GM12878 (cell line): ENCODE measurements around the gene RAD51B. TPM values are rescaled to one million over a fixed set of nuclear protein-coding genes. Genes with fewer than 3 reads are reported as not detected.
A peak's percentile ranks its signal among the peaks of the same experiment; 100 is the strongest.

Experiments used
- ATAC-seq: fragments of 200-7000 bp; cut with Tn5 transposase; 3 replicates; pipeline ENCODE4 v1.9.1; 2020; ENCODE audit warnings: mild to moderate bottlenecking, moderate library complexity
- BruUV-seq: library from RNA; stranded (reverse); fragments of 400-500 nt; replicated peaks from 2 replicates; lab custom pipeline; 2021; lab: Mats Ljungman, UMichigan
- CTCF ChIA-PET: fragments of 300-600 bp; sonication (Branson Sonifier 250); formaldehyde crosslinking; extraction: SDS; loops from one replicate; lab custom pipeline; 2021; ENCODE audit warnings: inconsistent platforms; lab: Yijun Ruan, JAX
- POLR2A ChIA-PET: fragments of 350-600 bp; formaldehyde crosslinking; extraction: SDS; loops from one replicate; lab custom pipeline; 2021; ENCODE audit warnings: inconsistent platforms; lab: Charles Lee
- RAD21 ChIA-PET: fragments of 300-600 bp; sonication (Branson Sonifier 250); formaldehyde crosslinking; loops from one replicate; lab custom pipeline; 2023; ENCODE audit warnings: antibody characterized with exemption; ENCODE audit not compliant: unreplicated experiment; lab: Charles Lee
- SMC1A ChIA-PET: fragments of 300-600 bp; sonication (Branson Sonifier 250); formaldehyde crosslinking; loops from one replicate; lab custom pipeline; 2023; ENCODE audit not compliant: unreplicated experiment, uncharacterized antibody; lab: Charles Lee
- DNase-seq: peaks from one replicate; pipeline ENCODE4 v3.0.0-alpha.2; 2011; ENCODE audit warnings: low read depth, low spot score
- FAIRE-seq: peaks from 3 replicates; lab custom pipeline; 2011; peaks lifted over from hg19 to GRCh38; lab: Jason Lieb, UNC
- H2AFZ ChIP-seq: 2 replicates; pipeline ENCODE4 v1.6.0; 2011; ENCODE audit warnings: low read depth, low read length, control low read depth; ENCODE audit not compliant: control insufficient read depth
- H3K27ac ChIP-seq: 2 replicates; pipeline ENCODE4 v1.5.1; 2011; ENCODE audit warnings: control low read depth; ENCODE audit not compliant: control insufficient read depth, insufficient read depth
- H3K27me3 ChIP-seq, 2 experiments: replicated peaks in 1 of 2; 2 replicates each; pipeline versions ENCODE4 v1.6.0 to v1.6.1; 2011; ENCODE audit warnings: low read length in 1 of 2; ENCODE audit not compliant: control insufficient read depth in 2 of 2, insufficient read depth in 2 of 2
- H3K36me3 ChIP-seq, 2 experiments: 2 replicates each; pipeline ENCODE4 v1.5.1; 2011; ENCODE audit warnings: low read length in 1 of 2; ENCODE audit not compliant: control insufficient read depth in 2 of 2, insufficient read depth in 2 of 2
- H3K4me1 ChIP-seq: 2 replicates; pipeline ENCODE4 v1.6.1; 2011; ENCODE audit warnings: mild to moderate bottlenecking, low read length, moderate library complexity, mixed read lengths; ENCODE audit not compliant: control insufficient read depth, insufficient read depth
- H3K4me2 ChIP-seq: 2 replicates; pipeline ENCODE4 v1.6.0; 2011; ENCODE audit warnings: control low read depth; ENCODE audit not compliant: control insufficient read depth, insufficient read depth
- H3K4me3 ChIP-seq: fragments of 200-600 bp; sonication (generic); 2 replicates; pipeline ENCODE4 v1.5.1; 2016
- H3K79me2 ChIP-seq: 2 replicates; pipeline ENCODE4 v1.6.0; 2011; ENCODE audit warnings: low read length; ENCODE audit not compliant: control insufficient read depth, insufficient read depth
- H3K9ac ChIP-seq: 2 replicates; pipeline ENCODE4 v1.8.0; 2011; ENCODE audit warnings: low read length, control low read depth, mixed read lengths; ENCODE audit not compliant: control insufficient read depth, insufficient read depth
- H3K9me3 ChIP-seq: replicated peaks from 3 replicates; pipeline ENCODE4 v1.5.1; 2011; ENCODE audit warnings: mild to moderate bottlenecking, low read length; ENCODE audit not compliant: control insufficient read depth, insufficient read depth
- H4K20me1 ChIP-seq: 2 replicates; pipeline ENCODE4 v1.6.0; 2011; ENCODE audit not compliant: control insufficient read depth, insufficient read depth
- BHLHE40 ChIP-seq, 2 experiments: fragments of 450-650 bp in 1 of 2; IDR thresholded peaks; 2 replicates each; pipeline ENCODE4 v1.6.1; 2011 to 2017; ENCODE audit warnings: low read depth in 2 of 2, borderline replicate concordance in 1 of 2, improper control_type of control experiment in 1 of 2, low read length in 1 of 2, mild to moderate bottlenecking in 1 of 2
- CBX3 ChIP-seq: fragments of 200-600 bp; sonication (generic); IDR thresholded peaks from 2 replicates; pipeline ENCODE4 v1.6.1; 2016; ENCODE audit warnings: low read depth, borderline replicate concordance
- EZH2 ChIP-seq: IDR thresholded peaks from 2 replicates; pipeline ENCODE4 v1.6.1; 2012; ENCODE audit warnings: low read depth, mild to moderate bottlenecking, control low read depth, inconsistent platforms, low read length, borderline replicate concordance; ENCODE audit not compliant: control insufficient read depth
- GABPA ChIP-seq: IDR thresholded peaks from 2 replicates; pipeline ENCODE4 v1.6.1; 2014; ENCODE audit warnings: antibody characterized with exemption, low read depth, mild to moderate bottlenecking, inconsistent platforms
- HDAC2 ChIP-seq: fragments of 200-600 bp; sonication (generic); IDR thresholded peaks from 2 replicates; pipeline ENCODE4 v1.6.1; 2017
- KLF5 ChIP-seq: fragments of 450-650 bp; IDR thresholded peaks from 2 replicates; pipeline ENCODE4 v1.6.1; 2014; ENCODE audit warnings: mild to moderate bottlenecking; ENCODE audit not compliant: partially characterized antibody
- MEF2A ChIP-seq: IDR thresholded peaks from 2 replicates; pipeline ENCODE4 v1.6.1; 2011; ENCODE audit warnings: low read depth, mild to moderate bottlenecking, low read length, moderate library complexity; ENCODE audit not compliant: insufficient read depth
- MYC ChIP-seq: IDR thresholded peaks from 2 replicates; pipeline ENCODE4 v1.6.1; 2011; ENCODE audit warnings: mild to moderate bottlenecking, low read length, moderate library complexity, inconsistent platforms; ENCODE audit not compliant: insufficient read depth, insufficient replicate concordance, insufficient read length, severe bottlenecking
- RFX5 ChIP-seq: IDR thresholded peaks from 2 replicates; pipeline ENCODE4 v1.6.1; 2011; ENCODE audit warnings: low read depth, low read length, improper control_type of control experiment
- SMAD5 ChIP-seq: IDR thresholded peaks from 2 replicates; pipeline ENCODE4 v1.6.1; 2016; ENCODE audit warnings: antibody characterized with exemption, low read depth
- TARDBP ChIP-seq: IDR thresholded peaks from 2 replicates; pipeline ENCODE4 v1.6.1; 2016; ENCODE audit warnings: borderline replicate concordance
- TCF3 ChIP-seq: IDR thresholded peaks from 2 replicates; pipeline ENCODE4 v1.6.1; 2012; ENCODE audit warnings: low read depth, mild to moderate bottlenecking, low read length, borderline replicate concordance; ENCODE audit not compliant: insufficient read depth
- TCF7 ChIP-seq: IDR thresholded peaks from 2 replicates; pipeline ENCODE4 v1.6.1; 2014; ENCODE audit warnings: antibody characterized with exemption, borderline replicate concordance
- USF2 ChIP-seq: IDR thresholded peaks from 2 replicates; pipeline ENCODE4 v1.6.1; 2011; ENCODE audit warnings: low read depth, low read length, improper control_type of control experiment, borderline replicate concordance
- YBX1 ChIP-seq: fragments of 450-650 bp; IDR thresholded peaks from 2 replicates; pipeline ENCODE4 v1.6.1; 2016; ENCODE audit warnings: antibody characterized with exemption
- ZNF217 ChIP-seq: fragments of 450-650 bp; IDR thresholded peaks from 2 replicates; pipeline ENCODE4 v1.6.1; 2017; ENCODE audit warnings: antibody characterized with exemption, mild to moderate bottlenecking
- ZNF274 ChIP-seq: IDR thresholded peaks from one replicate; pipeline ENCODE4 v1.8.0; 2011; ENCODE audit not compliant: insufficient read length, insufficient read depth
- ZZZ3 ChIP-seq: IDR thresholded peaks from 2 replicates; pipeline ENCODE4 v1.6.1; 2011; ENCODE audit warnings: low read depth; ENCODE audit not compliant: control insufficient read depth, insufficient read length
- WGBS: methylation state at CpG from one replicate; pipeline ENCODE4 v1.1.6; 2016; ENCODE audit warnings: low lambda C conversion rate; ENCODE audit not compliant: insufficient replicate concordance, insufficient coverage; ENCODE audit errors: missing lambda C conversion rate; 5-methylcytosine and 5-hydroxymethylcytosine counted together
- in situ Hi-C: fragments of 300-500 bp; cut with MboI; formaldehyde crosslinking; loops from 9 replicates; pipeline ENCODE4 v1.14.3; 2018; ENCODE audit warnings: mixed read lengths
- intact Hi-C: fragments of 100-400 bp; cut with micrococcal nuclease; formaldehyde crosslinking; loops from one replicate; pipeline ENCODE4 v1.14.2; 2022; ENCODE audit not compliant: unreplicated experiment
- polyA plus RNA-seq, 11 experiments: library from polyadenylated mRNA; depleted of rRNA in 4 of 11; unstranded in 6 of 11; stranded (reverse) in 5 of 11; fragments of >200 nt; fragmentation: Nextera tagmentation in 4 of 11; fragmentation: Illumina TruSeq in 1 of 11; extraction: Ambion mirVana in 4 of 11; extraction: Trizol in 1 of 11; gene quantifications; 1 replicate in 1 of 11; 2 replicates in 10 of 11; pipeline versions ENCODE4 v1.2.1 to v1.2.3, GENCODE V29; 2011 to 2016; ENCODE audit warnings: inconsistent platforms in 2 of 11, missing spikeins in 2 of 11, low read depth in 1 of 11
- total RNA-seq, 4 experiments: library from RNA; depleted of rRNA in 3 of 4; stranded (reverse); fragments of >200 nt in 3 of 4; fragmentation: Illumina TruSeq in 1 of 4; extraction: Trizol in 1 of 4; gene quantifications; 2 replicates each; pipeline versions ENCODE4 v1.2.1 to v1.2.3, GENCODE V29; 2013 to 2021
- TF ChIP-seq, protein P1 (sequence below): IDR thresholded peaks from 2 replicates; pipeline ENCODE4 v1.6.1; 2012; ENCODE audit warnings: mild to moderate bottlenecking, low read depth, low read length

Gene RAD51B
- total and polyA plus RNA-seq, 10 of the 15 experiments (the other 5 are each of a cell fraction or from before 2014, with no cell fraction given): 9.8 to 26.8 (median 21.3) TPM

- no peak overlapping the region for H3K4me2 ChIP-seq
- intact Hi-C loops: loop anchor here (1.0 to 2.0 kb wide), 2 partner anchors 21 to 49 kb away; no protein-coding TSS in a partner anchor
- peak overlapping the region; percentile 49; the same call in 1 of the 2 replicates for H3K9ac ChIP-seq
- ChIA-PET SMC1A (interaction anchor here (0.9 to 3.9 kb wide), 16 partner anchors 13 to 296 kb away, joined by 3 to 25 read pairs (median 7); no protein-coding TSS in a partner anchor), CTCF (interaction anchor here (1.2 kb wide), 1 partner anchor 585 kb away, joined by 3 read pairs; no protein-coding TSS in a partner anchor), RAD21 (interaction anchor here (1.2 to 6.6 kb wide), 6 partner anchors 15 to 287 kb away, joined by 6 to 73 read pairs (median 10); no protein-coding TSS in a partner anchor), POLR2A (interaction anchor here (0.7 to 1.3 kb wide), 2 partner anchors 21 to 75 kb away, joined by 3 to 7 read pairs; no protein-coding TSS in a partner anchor)
- WGBS: 43% methylated on average over 1 of the region's 1 CpG
- H3K4me1 ChIP-seq: peaks cover 19% of the 10 kb centered on the region
- H3K4me3 ChIP-seq: no peak overlapping the region
- no peak for ATAC-seq
- H3K27me3 ChIP-seq: no peaks in the 10 kb centered on the region
- no peaks in the 10 kb centered on the region for H3K36me3 ChIP-seq
- H4K20me1 ChIP-seq: no peaks in the 10 kb centered on the region
- DNase-seq: no peak
- no peaks in the 10 kb centered on the region; the same call in 2 of the 3 replicates for H3K9me3 ChIP-seq
- TF ChIP-seq YBX1: no peak
- no peak for TF ChIP-seq CBX3
- TF ChIP-seq HDAC2: no peak
- no peak for TF ChIP-seq ZNF274
- no peak for TF ChIP-seq TCF7
- TF ChIP-seq MYC: no peak
- TF ChIP-seq RFX5: no peak
- no peak for TF ChIP-seq KLF5
- no peak for TF ChIP-seq TCF3
- TF ChIP-seq BHLHE40 (IDR thresholded peaks at IDR 0.05; ENCODE audit: borderline replicate concordance in 1 of 2, low read depth in 2 of 2, low read length in 1 of 2): no peak
- TF ChIP-seq USF2: no peak
- TF ChIP-seq EZH2: no peak
- TF ChIP-seq ZZZ3: no peak
- TF ChIP-seq ZNF217: no peak
- TF ChIP-seq MEF2A: no peak
- TF ChIP-seq GABPA: no peak
- TF ChIP-seq SMAD5: no peak
- TF ChIP-seq, protein P1, sequence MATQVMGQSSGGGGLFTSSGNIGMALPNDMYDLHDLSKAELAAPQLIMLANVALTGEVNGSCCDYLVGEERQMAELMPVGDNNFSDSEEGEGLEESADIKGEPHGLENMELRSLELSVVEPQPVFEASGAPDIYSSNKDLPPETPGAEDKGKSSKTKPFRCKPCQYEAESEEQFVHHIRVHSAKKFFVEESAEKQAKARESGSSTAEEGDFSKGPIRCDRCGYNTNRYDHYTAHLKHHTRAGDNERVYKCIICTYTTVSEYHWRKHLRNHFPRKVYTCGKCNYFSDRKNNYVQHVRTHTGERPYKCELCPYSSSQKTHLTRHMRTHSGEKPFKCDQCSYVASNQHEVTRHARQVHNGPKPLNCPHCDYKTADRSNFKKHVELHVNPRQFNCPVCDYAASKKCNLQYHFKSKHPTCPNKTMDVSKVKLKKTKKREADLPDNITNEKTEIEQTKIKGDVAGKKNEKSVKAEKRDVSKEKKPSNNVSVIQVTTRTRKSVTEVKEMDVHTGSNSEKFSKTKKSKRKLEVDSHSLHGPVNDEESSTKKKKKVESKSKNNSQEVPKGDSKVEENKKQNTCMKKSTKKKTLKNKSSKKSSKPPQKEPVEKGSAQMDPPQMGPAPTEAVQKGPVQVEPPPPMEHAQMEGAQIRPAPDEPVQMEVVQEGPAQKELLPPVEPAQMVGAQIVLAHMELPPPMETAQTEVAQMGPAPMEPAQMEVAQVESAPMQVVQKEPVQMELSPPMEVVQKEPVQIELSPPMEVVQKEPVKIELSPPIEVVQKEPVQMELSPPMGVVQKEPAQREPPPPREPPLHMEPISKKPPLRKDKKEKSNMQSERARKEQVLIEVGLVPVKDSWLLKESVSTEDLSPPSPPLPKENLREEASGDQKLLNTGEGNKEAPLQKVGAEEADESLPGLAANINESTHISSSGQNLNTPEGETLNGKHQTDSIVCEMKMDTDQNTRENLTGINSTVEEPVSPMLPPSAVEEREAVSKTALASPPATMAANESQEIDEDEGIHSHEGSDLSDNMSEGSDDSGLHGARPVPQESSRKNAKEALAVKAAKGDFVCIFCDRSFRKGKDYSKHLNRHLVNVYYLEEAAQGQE: no peak
- no peak for TF ChIP-seq TARDBP
- H2AFZ ChIP-seq: no peak overlapping the region
- in situ Hi-C loops: no loop called here
- H3K79me2 ChIP-seq: no peaks in the 10 kb centered on the region; the same call in 1 of the 2 replicates
- peak overlapping the region; percentile 84 for H3K27ac ChIP-seq
- TSS peak; percentile 88 for BruUV-seq
- peak; percentile 69 for FAIRE-seq
These were observed 412.3 kb downstream of the RAD51B start for GRCh38 chr14:68231898-68232297.
